ENCODE data around the gene CAMK1D. TPM values are rescaled to one million over a fixed set of nuclear protein-coding genes. Genes with fewer than 3 reads are reported as not detected.

The CAMK1D gene
- total RNA-seq, 8 experiments from 2014 or later: 1.9 to 15.8 (median 7.4) TPM

GRCh38 chr10:12572281-12572680 is 222.9 kb downstream of the CAMK1D start:
- in situ Hi-C loops (cut with MboI; ENCODE audit: low pct_unique_long_range_greater_than_20kb in 2 of 9, low sequenced_read_pairs in 9 of 9, unreplicated experiment in 9 of 9): no loop called here
- no peak for ATAC-seq (replicated peaks in 6 of 8)
- Histone ChIP-seq H3K4me3 (no peak overlapping the region), H3K4me1 (replicated peaks in 1 of 2) (no peaks in the 10 kb centered on the region), H3K27ac (no peak overlapping the region)
- WGBS, 10 experiments: 20 to 100% (median 85%) methylated on average over 1 to 2 of the region's 3 CpGs; no CpG with 5 or more reads in 4 of the 10 experiments

- no peak overlapping the region for H3K27ac ChIP-seq
- in situ Hi-C loops (cut with MboI; ENCODE audit: low pct_unique_long_range_greater_than_20kb in 2 of 9, low sequenced_read_pairs in 9 of 9, unreplicated experiment in 9 of 9): no loop called here
- H3K4me3 ChIP-seq: no peak overlapping the region
- ATAC-seq (replicated peaks in 6 of 8): no peak
- WGBS, 10 experiments: 44 to 100% (median 94%) methylated on average over 2 to 7 of the region's 7 CpGs
- no peaks in the 10 kb centered on the region for H3K4me1 ChIP-seq (replicated peaks in 1 of 2)
Observed at GRCh38 chr10:12577610-12578009, 228.3 kb downstream of the CAMK1D start.

GRCh38 chr10:12579954-12580858 is 230.9 kb downstream of the CAMK1D start:
- WGBS, 10 experiments: 10 to 64% (median 37%) methylated on average over 1 to 6 of the region's 7 CpGs
- H3K4me3 ChIP-seq: no peak overlapping the region
- no peak overlapping the region for H3K27ac ChIP-seq
- no peaks in the 10 kb centered on the region for H3K4me1 ChIP-seq (replicated peaks in 1 of 2)
- peak in 5 of 8 experiments; percentile 31 to 85 (median 47) for ATAC-seq (replicated peaks in 6 of 8)
- in situ Hi-C loops (cut with MboI; ENCODE audit: low pct_unique_long_range_greater_than_20kb in 2 of 9, low sequenced_read_pairs in 9 of 9, unreplicated experiment in 9 of 9): no loop called here

GRCh38 chr10:12583891-12584595 is 234.7 kb downstream of the CAMK1D start:
- Histone ChIP-seq H3K27ac (no peak overlapping the region), H3K4me3 (no peak overlapping the region), H3K4me1 (replicated peaks in 1 of 2) (peaks cover 7 to 8% of the 10 kb centered on the region in 2 donors)
- WGBS, 10 experiments: 60 to 100% (median 93%) methylated on average over 1 to 5 of the region's 5 CpGs; no CpG with 5 or more reads in 4 of the 10 experiments
- in situ Hi-C loops (cut with MboI; ENCODE audit: low pct_unique_long_range_greater_than_20kb in 2 of 9, low sequenced_read_pairs in 9 of 9, unreplicated experiment in 9 of 9): no loop called here
- no peak for ATAC-seq (replicated peaks in 6 of 8)

- no peak overlapping the region for H3K27ac ChIP-seq
- peaks cover 7 to 17% of the 10 kb centered on the region in 2 donors for H3K4me1 ChIP-seq (replicated peaks in 1 of 2)
- in situ Hi-C loops (cut with MboI; ENCODE audit: low pct_unique_long_range_greater_than_20kb in 2 of 9, low sequenced_read_pairs in 9 of 9, unreplicated experiment in 9 of 9): no loop called here
- 56 to 100% (median 91%) methylated on average over 1 to 4 of the region's 4 CpGs for WGBS, 10 experiments
- H3K4me3 ChIP-seq: no peak overlapping the region
- no peak for ATAC-seq (replicated peaks in 6 of 8)
Observed at GRCh38 chr10:12586741-12587140, 237.4 kb downstream of the CAMK1D start.

- no peak overlapping the region for H3K27ac ChIP-seq
- WGBS, 10 experiments: 0 to 100% (median 54%) methylated on average over 1 to 4 of the region's 4 CpGs; no CpG with 5 or more reads in 4 of the 10 experiments
- ATAC-seq (replicated peaks in 6 of 8): peak in 7 of 8 experiments; percentile 21 to 73 (median 51)
Observed at GRCh38 chr10:12587451-12587888, 238.1 kb downstream of the CAMK1D start.

GRCh38 chr10:12588091-12588860 is 238.9 kb downstream of the CAMK1D start:
- Histone ChIP-seq H3K4me1 (replicated peaks in 1 of 2) (peaks cover 7 to 17% of the 10 kb centered on the region in 2 donors), H3K4me3 (no peak overlapping the region), H3K27ac (no peak overlapping the region)
- peak in 4 of 8 experiments; percentile 19 to 89 (median 86) for ATAC-seq (replicated peaks in 6 of 8)
- in situ Hi-C loops (cut with MboI; ENCODE audit: low pct_unique_long_range_greater_than_20kb in 2 of 9, low sequenced_read_pairs in 9 of 9, unreplicated experiment in 9 of 9): no loop called here
- 0 to 77% (median 49%) methylated on average over 2 to 12 of the region's 12 CpGs for WGBS, 10 experiments

More at GRCh38 chr10:12587451-12587888, 238.1 kb downstream of the CAMK1D start:
- in situ Hi-C loops (cut with MboI; ENCODE audit: low pct_unique_long_range_greater_than_20kb in 2 of 9, low sequenced_read_pairs in 9 of 9, unreplicated experiment in 9 of 9): no loop called here
- H3K4me3 ChIP-seq: no peak overlapping the region
- H3K4me1 ChIP-seq (replicated peaks in 1 of 2): peaks cover 7 to 17% of the 10 kb centered on the region in 2 donors

- peaks cover 7 to 17% of the 10 kb centered on the region in 2 donors for H3K4me1 ChIP-seq (replicated peaks in 1 of 2)
- ATAC-seq (replicated peaks in 6 of 8): no peak
- 41 to 100% (median 76%) methylated on average over 1 to 6 of the region's 8 CpGs; no CpG with 5 or more reads in 3 of the 10 experiments for WGBS, 10 experiments
- in situ Hi-C loops (cut with MboI; ENCODE audit: low pct_unique_long_range_greater_than_20kb in 2 of 9, low sequenced_read_pairs in 9 of 9, unreplicated experiment in 9 of 9): no loop called here
- no peak overlapping the region for H3K4me3 ChIP-seq
- H3K27ac ChIP-seq: no peak overlapping the region
Observed at GRCh38 chr10:12589291-12589690, 239.9 kb downstream of the CAMK1D start.

GRCh38 chr10:12589791-12590190 is 240.4 kb downstream of the CAMK1D start:
- 27 to 100% (median 70%) methylated on average over 1 to 4 of the region's 4 CpGs; no CpG with 5 or more reads in 1 of the 10 experiments for WGBS, 10 experiments
- H3K4me1 ChIP-seq (replicated peaks in 1 of 2): peaks cover 7 to 17% of the 10 kb centered on the region in 2 donors
- in situ Hi-C loops (cut with MboI; ENCODE audit: low pct_unique_long_range_greater_than_20kb in 2 of 9, low sequenced_read_pairs in 9 of 9, unreplicated experiment in 9 of 9): no loop called here
- no peak overlapping the region for H3K27ac ChIP-seq
- H3K4me3 ChIP-seq: no peak overlapping the region
- peak in 1 of 8 experiments; percentile 3 for ATAC-seq (replicated peaks in 6 of 8)

- 63 to 89% (median 81%) methylated on average over 4 to 16 of the region's 17 CpGs for WGBS, 10 experiments
- Histone ChIP-seq H3K27ac (no peak overlapping the region), H3K4me1 (replicated peaks in 1 of 2) (peaks cover 7 to 17% of the 10 kb centered on the region in 2 donors), H3K4me3 (no peak overlapping the region)
- in situ Hi-C loops (cut with MboI; ENCODE audit: low pct_unique_long_range_greater_than_20kb in 2 of 9, low sequenced_read_pairs in 9 of 9, unreplicated experiment in 9 of 9): no loop called here
- ATAC-seq (replicated peaks in 6 of 8): peak in 2 of 8 experiments; percentile 43 to 50
Observed at GRCh38 chr10:12590675-12591659, 241.6 kb downstream of the CAMK1D start.

GRCh38 chr10:12592967-12593366 is 243.6 kb downstream of the CAMK1D start:
- WGBS, 10 experiments: 40 to 100% (median 68%) methylated on average over 1 to 5 of the region's 5 CpGs; no CpG with 5 or more reads in 2 of the 10 experiments
- ATAC-seq (replicated peaks in 6 of 8): no peak
- Histone ChIP-seq H3K4me1 (replicated peaks in 1 of 2) (peaks cover 12 to 14% of the 10 kb centered on the region in 2 donors), H3K27ac (no peak overlapping the region), H3K4me3 (no peak overlapping the region)
- in situ Hi-C loops (cut with MboI; ENCODE audit: low pct_unique_long_range_greater_than_20kb in 2 of 9, low sequenced_read_pairs in 9 of 9, unreplicated experiment in 9 of 9): no loop called here

Measured in motor neuron (in vitro differentiated cells).